NCI-H2227 (cell line): ENCODE data around the gene CHRNB1.

Source experiments
- DNase-seq: peaks from one replicate; lab custom pipeline; 2025; ENCODE audit not compliant: unreplicated experiment; lab: John Stamatoyannopoulos, UW

CHRNB1 gene

DNA sequence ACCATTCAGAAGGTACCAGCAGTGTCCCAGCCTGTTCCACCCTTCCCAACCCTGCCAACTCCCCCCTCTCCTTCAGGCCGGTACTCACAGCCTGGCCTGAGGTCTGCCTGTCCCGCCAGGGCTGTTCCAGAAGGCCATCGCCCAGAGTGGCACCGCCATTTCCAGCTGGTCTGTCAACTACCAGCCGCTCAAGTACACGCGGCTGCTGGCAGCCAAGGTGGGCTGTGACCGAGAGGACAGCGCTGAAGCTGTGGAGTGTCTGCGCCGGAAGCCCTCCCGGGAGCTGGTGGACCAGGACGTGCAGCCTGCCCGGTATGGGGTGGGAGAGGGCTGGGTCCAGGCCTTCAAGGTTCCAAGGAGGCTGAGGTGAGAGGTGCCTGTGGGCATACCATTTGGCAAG lies 30.0 kb upstream of the CHRNB1 start:
- no peak for DNase-seq

DNA sequence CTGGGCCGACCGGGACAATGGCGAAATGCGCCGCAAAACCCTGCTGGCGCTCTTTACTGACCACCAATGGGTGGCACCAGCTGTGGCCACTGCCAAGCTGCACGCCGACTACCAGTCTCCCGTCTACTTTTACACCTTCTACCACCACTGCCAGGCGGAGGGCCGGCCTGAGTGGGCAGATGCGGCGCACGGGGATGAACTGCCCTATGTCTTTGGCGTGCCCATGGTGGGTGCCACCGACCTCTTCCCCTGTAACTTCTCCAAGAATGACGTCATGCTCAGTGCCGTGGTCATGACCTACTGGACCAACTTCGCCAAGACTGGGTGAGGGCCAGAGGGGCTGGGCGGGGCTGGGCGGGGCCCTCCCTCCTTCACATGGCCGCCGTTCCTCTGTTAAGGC lies 29.1 kb upstream of the CHRNB1 start:
- no peak for DNase-seq

GRCh38 chr17:7416323-7416722 lies 28.5 kb upstream of the CHRNB1 start:
- DNase-seq = no peak

GRCh38 chr17:7417056-7417655 lies 27.7 kb upstream of the CHRNB1 start:
- no peak for DNase-seq

GRCh38 chr17:7418472-7419152 lies 26.2 kb upstream of the CHRNB1 start:
- no peak for DNase-seq

DNA sequence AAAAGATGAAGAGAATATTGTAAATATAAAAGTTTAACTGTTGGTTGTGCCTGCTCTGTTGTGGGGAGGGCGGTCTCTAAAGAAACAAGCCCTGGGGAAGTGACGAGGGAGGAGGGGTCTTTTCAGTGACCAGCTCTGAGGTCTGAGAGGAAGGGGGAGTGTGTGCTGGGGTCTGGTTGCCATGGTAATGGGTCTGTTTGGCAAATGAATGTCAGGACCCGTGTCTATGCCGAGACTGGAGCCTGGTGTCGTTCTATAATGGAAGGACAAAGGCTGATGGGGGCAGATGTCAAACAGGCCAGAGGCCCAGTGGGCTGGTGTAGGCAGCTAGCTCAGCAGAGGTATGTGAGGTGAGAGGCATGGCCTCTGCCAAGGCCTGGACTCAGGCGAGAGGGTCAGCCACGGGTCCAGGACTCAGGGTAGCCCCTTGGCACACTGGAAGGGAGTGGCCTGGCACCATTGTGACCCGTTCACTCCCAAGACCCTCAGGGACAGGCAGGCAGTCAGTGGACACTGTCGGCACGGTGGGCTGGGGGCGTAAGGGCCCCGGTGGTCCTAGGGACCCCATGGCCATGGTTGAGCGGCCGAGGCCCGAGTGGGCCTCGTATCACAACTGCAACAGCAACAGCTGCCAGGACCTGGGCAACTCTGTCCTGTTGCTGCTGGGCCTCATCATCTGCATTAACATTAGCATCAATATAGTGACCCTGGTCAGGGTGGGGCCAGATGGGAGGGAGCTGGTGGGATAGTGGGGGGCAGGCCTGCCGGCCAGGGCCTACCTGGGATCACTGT lies 24.8 kb upstream of the CHRNB1 start, which contains the start of gene SPEM1:
SPEM1 (plus strand) TSS at position 506 of the 792 bp plus-strand sequence; CDS start at position 567, 61 bp downstream.
- no peak for DNase-seq

DNA sequence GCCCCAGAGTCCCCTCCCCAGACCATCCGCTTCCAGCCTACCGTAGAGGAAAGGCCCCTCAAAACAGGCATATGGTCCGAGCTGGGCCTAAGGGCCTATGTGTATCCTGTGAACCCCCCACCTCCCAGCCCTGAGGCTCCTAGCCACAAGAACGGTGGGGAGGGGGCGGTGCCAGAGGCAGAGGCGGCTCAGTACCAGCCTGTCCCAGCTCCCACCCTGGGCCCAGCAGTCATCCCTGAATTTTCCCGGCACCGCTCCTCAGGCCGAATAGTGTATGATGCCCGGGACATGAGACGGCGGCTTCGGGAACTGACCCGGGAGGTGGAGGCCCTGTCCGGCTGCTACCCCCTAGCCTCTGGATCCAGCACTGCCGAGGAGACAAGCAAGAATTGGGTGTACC lies 23.7 kb upstream of the CHRNB1 start:
- DNase-seq = no peak

- DNase-seq = no peak
Observed at GRCh38 chr17:7423679-7424078, 21.2 kb upstream of the CHRNB1 start.

GRCh38 chr17:7425316-7425715 lies 19.5 kb upstream of the CHRNB1 start, which contains the start of gene SPEM2:
Gene SPEM2, plus strand, starts transcription at chr17:7425616. Its CDS starts 73 bp downstream, at chr17:7425689.
- DNase-seq = no peak

DNA sequence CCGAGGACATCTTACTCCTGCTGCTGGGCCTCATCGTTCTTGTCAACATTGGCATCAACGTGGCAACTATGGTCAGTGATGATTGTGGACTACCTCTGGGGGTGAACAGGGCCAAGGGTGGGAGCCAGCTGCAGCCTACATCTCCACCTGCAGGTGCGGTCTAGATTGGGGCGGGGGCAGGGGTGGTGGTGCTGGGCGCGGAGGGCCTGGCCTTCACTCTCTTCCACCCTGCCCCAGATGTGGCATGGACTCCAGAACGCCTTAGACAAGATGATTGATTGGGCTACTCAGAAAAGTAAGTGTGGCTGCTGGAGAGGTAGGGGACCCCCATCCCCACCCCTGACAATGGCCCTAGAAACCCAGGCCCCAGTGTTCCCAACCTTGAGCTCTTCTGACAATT lies 19.1 kb upstream of the CHRNB1 start:
- DNase-seq = no peak

GRCh38 chr17:7426203-7426863 lies 18.5 kb upstream of the CHRNB1 start:
- no peak for DNase-seq

GRCh38 chr17:7426896-7427489 lies 17.9 kb upstream of the CHRNB1 start:
- no peak for DNase-seq

GRCh38 chr17:7427549-7427948 lies 17.3 kb upstream of the CHRNB1 start:
- DNase-seq = no peak

DNA sequence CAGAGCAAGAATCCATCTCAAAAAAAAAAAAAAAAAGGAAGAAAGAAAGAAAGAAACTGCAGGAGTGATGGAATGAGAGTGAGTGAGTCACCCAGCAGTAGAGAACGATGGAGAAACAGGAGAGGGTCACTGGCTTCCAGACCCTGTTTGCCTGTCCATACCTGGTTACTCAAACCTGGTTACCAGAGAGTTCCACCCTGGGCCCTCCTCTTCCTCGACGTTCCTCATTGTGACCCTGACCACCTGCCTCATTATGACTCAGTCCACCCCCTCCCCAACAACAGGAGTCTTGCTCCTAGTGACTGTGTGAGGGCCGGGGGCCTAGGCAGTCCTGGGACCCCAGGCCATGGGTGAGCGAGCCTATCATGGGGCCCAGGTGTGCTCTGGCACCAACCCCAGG lies 16.3 kb upstream of the CHRNB1 start, which contains the start of gene SPEM3:
SPEM3 (plus strand) TSS at position 301 of the 400 bp plus-strand sequence; CDS start at position 347, 46 bp downstream.
- no peak for DNase-seq

DNA sequence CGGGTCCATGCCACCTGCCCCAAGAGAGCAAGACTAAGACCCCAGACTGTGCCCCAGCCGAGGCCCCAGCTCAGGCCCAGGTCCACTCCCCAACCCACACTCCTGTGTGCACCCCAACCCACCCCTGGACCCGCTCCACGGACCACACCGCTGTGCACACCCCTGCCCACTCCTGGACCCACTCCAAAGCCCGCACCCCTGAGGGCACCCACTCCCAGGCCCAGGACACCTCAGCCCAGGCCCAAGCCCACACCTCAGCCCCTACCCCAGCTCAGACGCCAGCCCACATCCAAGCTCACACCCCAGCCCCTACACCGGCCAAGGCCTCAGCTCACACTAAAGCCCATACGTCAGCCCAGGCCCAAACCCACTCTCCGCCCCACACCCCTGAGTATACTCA lies 15.1 kb upstream of the CHRNB1 start:
- DNase-seq = no peak

- DNase-seq = no peak
Observed at GRCh38 chr17:7431231-7431630, 13.6 kb upstream of the CHRNB1 start.

- no peak for DNase-seq
Observed at GRCh38 chr17:7432296-7432695, 12.6 kb upstream of the CHRNB1 start.

DNA sequence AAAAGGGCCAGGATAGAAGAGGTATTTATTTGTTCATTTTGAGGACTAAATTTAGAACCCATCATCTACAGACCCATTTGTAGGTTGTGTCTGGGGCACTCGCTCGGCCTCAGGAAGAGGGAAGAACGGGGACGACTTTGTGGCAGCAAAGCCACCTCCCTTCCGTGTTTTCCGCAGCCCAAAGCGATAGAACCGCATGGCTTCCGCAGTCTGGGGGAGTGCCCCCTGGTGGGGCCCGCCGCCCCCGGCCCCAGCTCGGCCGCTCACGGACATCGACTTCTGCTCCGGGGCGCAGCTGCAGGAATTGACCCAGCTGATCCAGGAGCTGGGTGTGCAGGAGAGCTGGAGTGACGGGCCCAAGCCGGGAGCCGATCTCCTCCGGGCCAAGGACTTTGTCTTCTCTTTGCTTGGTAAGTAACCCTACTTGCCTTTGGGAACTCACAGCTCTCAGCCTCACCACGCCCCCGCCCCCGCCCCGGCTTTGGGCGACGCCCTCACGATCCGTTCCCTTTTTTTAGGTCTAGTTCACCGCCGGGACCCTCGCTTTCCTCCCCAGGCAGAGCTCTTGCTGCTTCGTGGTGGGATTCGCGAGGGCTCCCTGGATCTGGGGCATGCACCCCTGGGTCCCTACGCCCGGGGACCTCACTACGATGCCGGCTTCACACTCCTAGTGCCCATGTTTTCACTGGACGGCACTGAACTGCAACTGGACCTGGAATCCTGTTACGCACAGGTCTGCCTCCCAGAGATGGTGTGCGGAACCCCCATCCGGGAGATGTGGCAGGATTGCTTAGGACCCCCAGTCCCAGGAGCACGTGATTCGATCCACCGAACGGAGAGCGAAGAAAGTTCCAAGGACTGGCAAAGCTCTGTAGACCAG lies 8.9 kb upstream of the CHRNB1 start:
- DNase-seq = no peak

- DNase-seq = peak; percentile 81
Observed at GRCh38 chr17:7436556-7437368, 8.1 kb upstream of the CHRNB1 start.
